GM21526 (cell line): ENCODE results near the gene C4orf36.
A peak's percentile ranks its signal among the peaks of the same experiment; 100 is the strongest.

Experiments used
- ATAC-seq: cut with Tn5 transposase; IDR thresholded peaks from one replicate; pipeline ENCODE4 v1.9.1; 2021; ENCODE audit warnings: moderate library complexity; ENCODE audit not compliant: unreplicated experiment, low FRiP score

Gene C4orf36, protein sequence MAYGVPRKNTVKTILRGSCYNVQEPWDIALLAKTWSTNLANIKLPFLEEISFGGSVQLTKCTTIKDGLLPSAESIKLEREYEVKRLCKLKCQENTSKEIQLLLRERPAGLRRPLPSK

DNA sequence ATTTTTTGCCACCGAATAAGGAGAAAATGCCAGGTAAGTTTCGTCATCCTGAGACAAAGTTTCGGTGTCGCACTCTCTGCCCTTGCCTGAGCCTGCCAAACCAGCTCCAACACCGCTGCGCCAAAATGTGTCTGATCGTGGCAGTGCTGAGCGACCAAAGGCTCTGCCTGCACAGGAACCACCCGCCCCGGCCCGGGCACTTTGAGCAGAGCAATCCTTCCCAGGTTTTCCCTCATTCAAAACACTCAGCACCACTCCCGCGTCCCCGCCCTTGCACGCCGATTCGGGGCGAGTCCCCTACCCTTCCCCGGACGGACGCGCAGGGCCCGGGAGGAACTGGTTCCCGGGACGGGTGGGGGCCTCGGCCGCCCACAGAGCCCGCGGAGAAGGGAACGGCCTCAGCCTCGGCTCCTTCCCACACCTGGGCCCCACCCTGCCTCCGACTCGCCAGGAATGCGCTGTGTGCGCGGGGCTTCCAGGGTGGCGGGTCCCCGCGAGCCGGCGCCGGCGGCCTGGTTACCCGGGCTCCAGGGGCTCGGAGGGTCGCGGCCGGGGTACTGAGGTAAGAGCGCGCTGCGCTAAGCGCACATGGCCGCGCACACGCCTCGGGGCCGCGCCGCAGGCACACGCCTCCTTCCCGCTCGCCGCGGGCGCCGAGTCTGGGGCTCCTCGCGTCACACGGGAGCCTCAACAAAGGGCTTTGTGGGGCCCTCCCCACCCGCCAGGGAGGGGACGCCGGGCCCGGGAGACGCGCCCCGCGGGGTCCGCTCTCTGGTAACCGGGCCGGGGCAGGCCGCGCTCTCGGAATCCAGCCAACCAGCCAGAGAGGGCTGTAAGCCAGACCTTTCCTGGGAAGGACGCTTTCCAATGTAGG, at the start of gene C4orf36:
Gene C4orf36 (minus strand): TSS at position 661 of the 874 bp plus-strand sequence. CDS start 902 bp downstream, outside the sequence.
- ATAC-seq, result no peak

DNA sequence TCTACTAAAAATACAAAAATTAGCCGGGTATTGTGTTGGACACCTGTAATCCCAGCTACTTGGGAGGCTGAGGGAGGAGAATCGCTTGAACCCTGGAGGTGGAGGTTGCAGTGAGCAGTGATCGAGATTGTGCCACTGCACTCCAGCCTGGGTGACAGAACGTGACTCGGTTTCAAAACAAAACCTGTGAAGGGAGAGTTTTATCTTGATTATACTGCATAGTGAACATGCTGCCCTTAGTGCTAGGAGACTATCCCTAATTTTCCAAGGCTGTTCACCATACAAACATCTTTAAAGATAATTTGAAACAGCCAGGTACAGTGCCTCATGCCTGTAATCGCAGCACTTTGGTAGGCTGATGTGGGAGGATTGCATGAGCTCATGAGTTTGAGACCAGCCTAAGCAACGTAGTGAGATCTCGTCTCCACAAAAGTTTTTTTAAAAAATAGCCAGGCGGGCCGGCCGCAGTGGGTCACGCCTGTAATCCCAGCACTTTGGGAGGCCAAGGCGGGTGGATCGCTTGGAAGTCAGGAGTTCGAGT, 48.8 kb upstream of the C4orf36 start:
- no peak for ATAC-seq

DNA sequence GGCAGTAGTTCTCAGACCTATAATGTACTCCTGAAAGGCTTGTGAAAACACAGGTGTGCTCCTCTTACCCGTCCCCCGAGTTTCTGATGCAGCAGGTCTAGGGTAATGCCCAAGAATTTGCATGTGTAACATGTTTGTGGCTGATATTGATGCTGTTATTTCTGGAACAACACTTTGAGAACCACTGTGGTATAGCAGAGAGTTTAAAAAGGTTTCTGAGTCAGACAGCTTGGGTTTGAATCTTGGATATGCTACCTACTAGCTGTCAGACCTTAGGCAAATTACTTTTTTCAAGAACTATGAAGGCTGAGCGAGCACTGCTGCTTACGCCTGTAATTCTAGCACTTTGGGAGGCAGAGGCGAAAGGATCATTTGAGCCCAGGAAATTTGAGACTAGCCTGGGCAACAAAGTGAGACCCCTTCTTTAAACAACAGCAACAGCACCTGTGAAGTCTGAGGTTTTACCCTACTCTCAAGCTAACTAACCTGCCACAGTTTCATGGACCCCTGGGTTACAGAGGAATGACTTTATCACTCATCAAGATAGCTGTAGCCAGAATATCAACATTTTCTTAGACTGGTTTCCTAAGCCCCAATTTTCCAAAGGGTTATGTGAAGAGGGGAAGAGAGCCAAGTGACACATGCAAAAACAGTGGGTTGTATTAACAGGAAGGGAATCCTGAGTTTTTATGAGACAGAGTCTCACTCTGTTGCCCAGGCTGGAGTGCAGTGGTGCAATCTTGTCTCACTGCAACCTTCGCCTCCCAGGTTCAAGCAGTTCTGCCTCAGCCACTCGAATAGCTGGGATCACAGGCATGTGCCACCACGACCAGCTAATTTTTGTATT, 47.7 kb upstream of the C4orf36 start:
- peak; percentile 60 for ATAC-seq

DNA sequence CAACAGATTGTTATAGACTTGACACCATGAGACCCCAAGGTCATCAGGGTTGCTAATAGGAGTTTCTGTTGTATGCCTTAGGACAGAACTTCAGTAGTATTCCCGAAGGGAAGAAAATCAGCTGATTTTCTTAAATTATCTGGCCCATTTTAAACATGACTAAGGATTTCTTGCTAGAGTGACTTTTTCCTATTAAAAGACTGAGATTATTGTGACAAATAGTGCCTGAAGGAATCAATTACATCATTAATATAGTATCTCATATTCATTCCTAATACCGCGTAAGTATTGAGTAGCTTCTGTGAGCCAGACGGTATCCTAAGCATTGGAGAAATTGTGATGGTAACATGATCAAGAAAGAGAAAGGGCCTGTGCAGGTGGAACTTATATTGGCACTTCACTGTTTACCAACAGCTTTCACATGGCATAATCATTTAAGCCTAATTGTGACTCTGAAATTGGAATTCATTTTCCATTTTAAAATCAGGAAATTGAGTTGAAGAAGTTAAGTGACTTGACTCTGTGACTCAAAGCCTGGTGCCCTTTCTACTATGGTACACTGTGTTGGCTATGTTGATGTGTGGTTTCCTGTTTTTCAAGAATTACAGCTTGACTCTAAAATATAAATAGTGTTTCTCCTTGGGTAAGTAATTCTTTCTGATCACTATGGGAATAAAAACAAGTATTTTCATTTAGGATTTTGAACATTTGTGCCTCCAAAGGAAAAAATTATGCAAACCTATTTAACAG, 46.7 kb upstream of the C4orf36 start:
- ATAC-seq, result no peak

DNA sequence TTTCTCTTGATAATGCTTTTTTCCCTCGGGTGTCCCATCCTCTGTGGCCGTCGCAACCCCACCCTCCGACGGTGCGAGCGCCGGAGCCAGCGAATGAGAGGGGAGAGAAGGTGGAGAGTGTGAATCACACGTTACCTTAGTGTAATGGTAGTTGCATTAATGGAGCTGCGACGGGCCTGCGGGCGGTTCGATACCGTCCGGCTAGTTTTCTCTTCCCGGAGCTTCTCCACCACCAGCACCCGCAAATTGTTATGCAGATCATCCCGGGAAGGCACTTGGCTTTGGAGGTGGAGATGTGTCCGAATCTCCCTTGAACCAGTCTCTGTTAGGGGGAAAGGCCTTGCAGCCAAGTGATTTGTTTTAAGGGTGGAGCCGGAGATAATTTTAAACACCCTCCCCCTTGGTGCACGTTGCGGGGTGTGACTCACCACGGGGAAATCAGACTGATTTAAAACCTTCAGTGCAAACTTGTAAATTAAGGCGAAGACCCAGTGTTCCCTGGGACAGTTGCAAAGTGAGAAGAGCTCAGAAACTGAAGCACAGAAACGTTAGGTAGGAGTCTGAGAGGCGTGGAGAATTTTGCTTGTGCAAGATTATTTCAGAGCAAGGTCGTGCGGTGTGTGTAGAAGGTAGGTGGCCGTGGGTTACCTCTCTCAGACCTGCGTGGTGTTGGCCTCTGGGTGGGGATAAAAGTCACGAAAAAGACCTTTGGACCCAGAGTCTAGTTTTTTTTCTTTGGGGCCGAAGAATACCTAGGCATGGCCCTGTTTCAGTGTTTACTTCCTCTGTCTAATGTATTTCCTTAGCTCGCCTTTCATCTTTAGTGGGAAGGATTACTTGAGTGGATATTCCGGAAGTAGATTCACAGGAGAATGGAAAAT, 43.9 kb upstream of the C4orf36 start:
- peak; percentile 40 for ATAC-seq

DNA sequence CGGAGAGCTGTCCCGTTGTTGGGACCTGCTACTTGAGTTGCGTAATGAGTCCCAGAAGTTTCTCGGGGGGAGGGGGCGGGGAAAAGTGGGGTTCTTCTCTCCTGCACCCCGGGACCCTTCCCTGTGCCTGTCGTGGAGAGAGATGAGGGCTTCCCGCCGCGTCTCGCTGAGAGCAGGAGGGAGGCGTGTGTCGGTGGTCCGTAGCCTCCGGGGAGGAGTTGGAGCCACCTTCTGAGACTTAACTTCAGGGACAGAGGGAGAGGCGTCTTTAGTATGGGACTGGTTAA, 43.3 kb upstream of the C4orf36 start:
- no peak for ATAC-seq

DNA sequence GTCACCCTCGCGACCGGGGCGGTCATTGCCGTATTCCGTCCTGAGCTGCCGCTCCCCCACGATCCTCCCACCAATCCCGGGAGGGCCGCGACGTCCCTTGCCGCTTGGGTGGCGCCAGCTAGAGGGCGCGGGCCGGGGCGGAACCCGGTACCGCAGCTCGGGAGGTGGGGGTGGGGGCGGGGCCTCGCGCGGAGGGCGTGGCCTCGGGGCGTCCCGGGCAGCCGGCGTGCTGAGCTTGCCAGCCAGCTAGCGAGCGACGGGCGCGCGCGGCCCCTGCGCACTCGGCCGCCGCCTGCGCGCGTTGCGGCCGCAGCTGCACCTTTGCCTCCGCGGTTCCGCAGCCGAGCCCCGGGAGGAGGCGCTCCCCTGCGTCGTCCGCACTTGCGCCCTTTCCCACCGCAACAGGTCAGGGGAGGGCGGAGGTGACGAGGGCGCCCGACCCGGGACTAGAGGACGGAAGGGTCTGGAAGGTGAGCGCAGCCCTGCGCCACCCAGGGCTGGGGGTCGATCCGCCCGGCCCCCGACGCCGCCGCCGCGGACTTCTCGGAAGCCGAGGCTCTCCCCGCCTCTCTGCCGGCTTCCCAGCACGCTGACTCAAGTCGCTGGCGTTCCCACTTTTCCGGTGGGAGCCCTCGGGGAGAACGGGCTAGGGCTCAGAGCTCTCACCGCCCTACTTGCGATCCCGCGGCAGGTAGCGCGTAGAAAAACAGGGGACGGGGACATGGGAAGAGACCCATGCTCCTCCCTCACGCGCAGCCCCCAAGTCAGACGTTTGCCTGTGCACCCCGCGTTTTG, 42.7 kb upstream of the C4orf36 start, which contains the start of gene AFF1:
Gene AFF1 (plus strand): TSS at position 241 of the 795 bp plus-strand sequence. CDS start 13,523 bp downstream, outside the sequence.
- peak; percentile 52 for ATAC-seq

DNA sequence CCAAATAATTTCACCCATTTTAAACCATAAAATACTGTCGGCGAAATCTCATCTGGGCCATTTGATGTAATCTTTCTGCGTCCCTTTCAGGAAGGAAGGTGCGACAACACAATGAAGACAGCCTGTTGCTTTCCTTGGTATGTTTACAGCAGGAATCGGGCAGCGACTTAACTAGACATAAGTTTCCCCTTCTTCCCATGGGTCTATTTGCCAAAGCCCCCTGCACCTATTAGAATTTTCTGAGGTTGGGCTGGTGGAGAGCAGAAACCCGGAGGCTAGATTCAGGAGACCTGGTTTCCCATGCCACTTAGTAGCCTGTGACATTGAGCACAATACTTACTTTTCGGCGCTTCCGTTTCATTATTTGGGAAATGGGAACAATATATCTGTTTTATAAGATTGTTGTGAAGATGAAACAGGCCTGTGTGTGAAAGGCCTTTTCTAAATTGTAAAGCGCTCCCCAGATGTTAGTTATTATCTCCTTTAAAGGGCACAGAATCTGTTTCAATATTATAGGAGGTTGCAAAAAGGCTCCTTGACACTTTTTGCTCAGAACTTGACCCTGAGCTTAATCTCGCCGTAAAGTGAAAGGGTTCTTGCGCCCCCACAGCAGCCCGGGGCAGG, 42.0 kb upstream of the C4orf36 start:
- ATAC-seq, result no peak

DNA sequence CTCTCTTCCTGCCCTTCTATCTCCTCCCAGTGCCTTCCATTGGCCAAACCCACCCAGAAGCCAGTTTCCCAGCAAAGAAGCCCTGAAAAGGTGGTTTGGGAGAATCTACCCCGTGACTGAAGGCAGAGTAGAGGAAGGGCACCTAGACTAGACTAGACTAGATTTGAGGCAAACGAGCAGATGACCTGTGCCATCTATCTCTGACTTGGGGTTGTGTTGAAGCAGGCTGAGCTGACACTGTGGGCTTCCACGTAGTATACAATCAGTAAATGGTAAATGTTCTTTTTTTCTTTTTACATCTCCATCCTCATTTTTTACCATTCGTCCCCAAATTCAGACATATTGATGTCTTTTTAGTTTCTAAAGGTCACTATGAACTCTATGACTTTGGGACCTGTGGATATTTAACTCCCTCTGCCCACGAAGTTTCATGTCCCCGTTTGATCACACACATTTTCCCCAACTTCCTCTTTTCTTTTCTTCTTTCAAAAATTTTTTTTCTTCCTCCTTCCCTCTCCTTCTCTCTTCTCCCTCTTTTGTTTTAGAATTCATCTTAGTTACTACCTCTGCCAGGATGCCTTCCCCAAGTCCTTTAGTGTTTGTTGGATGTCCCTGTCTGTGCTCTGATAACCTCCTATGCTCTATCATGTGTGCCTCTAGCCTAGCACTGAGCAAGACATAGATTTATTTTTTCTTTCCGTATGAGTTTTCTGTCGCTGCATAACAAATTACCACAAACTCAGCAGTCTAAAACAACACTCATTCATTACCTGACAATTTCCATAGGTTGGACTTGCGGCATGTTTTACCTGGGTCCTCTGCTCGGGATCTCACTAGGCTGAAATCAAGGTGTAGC, 36.4 kb upstream of the C4orf36 start:
- ATAC-seq, result no peak

DNA sequence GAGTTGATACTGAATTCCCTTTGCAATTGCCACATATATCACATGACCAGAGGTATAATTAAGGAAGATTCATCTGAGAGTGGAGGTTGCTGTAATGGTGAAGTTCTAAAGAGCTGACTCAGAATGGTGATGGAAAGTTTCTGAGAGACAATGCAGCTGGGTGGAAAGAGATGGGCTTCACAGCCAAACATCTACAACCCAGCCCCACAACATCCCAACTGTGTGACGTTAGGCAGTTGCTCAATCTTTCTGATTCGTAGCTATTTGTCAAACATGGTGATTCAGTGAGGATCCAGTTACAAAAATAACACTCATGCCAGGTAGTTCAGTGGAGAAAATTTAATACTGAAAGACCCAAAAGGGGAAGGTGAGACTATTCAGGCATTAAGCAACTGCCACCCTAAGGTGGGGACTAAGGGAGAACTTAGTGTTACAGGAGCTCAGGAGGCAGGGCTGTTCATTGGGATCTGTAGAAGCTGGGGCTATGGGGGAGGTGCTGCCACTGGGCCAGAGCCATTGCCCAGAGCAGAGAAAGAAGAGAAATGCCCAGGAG, 35.7 kb upstream of the C4orf36 start:
- ATAC-seq, result no peak

DNA sequence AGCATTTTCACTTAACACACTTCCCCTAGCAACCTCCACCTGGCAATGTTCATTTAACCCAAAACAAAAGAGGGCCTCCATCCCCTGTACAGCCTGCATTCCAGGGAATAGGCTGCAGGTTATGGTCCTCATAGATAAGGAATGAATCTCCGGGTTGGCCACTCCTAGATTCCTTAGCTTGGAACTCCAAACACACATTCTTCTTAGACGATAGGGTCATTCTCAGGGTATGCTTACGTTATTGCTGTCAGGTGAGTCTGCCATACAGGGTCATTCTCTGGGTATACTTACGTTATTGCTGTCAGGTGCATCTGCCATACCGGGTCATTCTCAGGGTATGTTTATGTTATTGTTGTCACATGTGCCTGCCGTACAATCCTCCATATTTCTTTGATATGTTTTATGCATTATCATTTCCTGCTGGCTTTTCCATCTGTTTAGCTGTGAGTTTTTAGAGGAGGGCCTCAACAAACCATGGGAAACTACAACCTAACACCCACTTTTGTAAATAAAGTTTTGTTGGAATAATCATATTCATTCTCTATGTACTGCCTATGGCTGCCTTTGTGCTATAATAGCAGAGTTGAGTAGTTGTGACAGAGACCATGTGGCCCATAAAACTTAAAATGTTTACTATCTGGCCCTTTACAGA, 34.3 kb upstream of the C4orf36 start:
- ATAC-seq, result no peak

DNA sequence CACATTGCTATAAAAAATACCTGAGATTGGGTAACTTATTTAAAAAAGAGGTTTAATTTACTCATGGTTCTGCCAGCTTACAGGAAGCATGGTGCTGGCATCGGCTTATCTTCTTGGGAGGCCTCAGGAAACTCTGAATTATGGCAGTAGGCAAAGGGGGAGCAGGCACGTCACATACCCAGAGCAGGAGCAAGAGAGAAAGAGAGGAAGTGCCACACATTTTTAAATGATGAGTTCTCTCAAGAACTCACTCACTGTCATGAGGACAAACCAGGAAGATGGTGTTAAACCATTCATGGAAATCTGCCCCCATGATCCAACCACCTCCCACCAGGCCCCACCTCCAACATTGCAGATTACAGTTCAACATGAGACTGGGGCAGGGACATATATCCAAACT, 32.6 kb upstream of the C4orf36 start:
- no peak for ATAC-seq

DNA sequence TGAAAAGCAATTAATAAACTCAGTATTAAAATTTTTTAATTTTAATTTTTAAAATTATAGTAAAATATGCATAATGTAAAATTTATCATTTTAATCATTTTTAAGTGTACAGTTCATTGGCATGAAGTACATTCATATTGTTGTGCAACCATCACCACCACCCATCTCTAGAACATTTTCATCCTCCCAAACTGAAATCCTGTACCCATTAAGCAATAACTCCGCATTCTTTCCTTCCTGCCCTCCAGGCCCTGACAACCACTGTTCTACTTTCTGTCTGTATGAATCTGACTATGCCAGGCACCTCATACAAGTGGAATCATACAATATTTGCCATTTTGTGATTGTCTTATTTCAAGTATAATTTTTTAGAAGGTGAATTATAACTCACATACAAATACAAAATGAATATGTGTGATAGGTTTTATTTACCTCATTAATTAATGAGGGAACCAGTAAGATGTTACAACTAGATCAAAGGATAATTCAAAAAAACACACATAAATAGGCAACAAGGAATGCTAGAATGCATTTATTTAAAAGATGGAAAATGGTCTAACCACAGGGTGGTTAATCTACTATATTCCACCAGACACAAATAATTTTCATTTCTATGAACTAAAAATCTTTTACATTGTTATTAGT, 29.5 kb upstream of the C4orf36 start:
- no peak for ATAC-seq

DNA sequence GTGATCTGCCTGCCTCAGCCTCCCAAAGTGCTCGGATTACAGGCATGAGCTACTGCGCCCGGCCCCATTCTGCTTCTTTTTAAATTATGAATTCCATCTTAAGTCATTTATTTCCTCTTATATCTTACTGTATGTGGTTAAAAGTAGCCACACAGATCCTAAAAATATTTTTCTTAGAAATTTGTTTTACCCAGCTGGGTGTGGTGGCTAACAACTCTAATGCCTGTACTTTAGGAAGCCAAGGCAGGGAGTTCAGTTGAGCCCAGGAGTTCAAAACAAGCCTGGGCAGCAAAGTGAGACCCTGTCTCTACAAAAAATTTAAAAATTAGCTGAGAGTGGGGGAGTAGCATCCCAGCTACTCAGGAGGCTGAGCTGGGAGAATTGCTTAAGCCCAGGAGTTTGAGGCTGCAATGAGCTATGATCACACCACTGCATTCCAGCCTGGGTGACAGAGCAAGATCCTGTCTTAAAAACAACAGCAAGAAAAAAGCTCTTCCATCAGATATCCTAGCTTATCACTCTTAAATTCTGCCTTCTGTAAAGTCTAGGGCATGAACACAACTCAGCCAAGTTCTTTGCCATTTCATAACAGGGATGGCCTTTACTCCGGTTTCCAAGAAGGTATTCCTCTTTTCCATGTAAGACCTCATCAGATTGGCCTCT, 27.5 kb upstream of the C4orf36 start:
- no peak for ATAC-seq

DNA sequence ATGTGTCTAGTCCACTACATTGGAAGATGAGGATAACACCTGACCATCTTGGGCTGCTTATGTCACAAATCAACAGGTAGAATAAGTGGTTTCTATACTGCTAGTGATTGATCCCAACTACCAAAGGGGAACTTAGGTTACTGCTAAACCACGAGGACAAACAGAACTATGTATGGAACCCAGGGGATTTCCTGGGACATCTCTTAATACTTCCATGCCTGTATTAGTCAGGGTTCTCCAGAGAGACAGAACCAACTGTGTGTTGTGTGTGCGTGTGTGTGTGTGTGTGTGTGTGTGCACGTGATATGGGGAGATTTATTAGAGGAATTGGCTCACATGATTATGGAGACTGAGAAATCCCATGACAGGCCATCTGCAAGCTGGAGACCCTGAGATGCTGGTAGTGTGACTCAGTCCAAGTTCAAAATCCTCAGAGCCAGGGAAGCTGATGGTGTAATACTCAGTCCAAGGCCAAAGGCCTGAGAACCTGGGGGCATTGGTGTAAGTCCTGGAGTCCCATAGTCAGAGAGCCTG, 26.4 kb upstream of the C4orf36 start:
- no peak for ATAC-seq
